ENCODE measurements around the gene TOMM40. TPM values are rescaled to one million over a fixed set of nuclear protein-coding genes. Genes with fewer than 3 reads are reported as not detected.

Gene TOMM40
- total and polyA plus RNA-seq, 2 of the 13 experiments (the other 11 are each of a cell fraction or from before 2014, with no cell fraction given): 72.0 to 110 TPM

DNA sequence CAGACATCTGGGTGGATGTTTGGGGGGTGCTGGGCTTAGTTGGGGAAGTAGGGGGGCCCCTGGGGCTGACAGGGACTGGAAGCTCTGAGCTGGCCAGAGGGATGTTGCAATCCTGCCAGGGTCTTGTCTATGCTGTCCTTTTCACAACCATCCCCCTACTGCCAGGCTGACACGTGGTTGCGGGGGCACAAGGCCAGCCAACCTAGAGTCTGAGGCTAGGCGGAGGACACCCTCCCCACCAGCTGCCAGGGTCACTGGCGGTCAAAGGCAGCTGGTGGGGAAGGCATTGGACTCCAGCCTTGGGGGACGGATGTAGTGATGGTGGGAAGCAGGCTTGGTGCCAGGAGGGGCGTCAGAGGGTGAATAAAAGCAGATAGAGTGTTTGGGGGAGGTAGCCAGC is 21.8 kb downstream of the TOMM40 start (continued):
- TF ChIP-seq, protein P1, sequence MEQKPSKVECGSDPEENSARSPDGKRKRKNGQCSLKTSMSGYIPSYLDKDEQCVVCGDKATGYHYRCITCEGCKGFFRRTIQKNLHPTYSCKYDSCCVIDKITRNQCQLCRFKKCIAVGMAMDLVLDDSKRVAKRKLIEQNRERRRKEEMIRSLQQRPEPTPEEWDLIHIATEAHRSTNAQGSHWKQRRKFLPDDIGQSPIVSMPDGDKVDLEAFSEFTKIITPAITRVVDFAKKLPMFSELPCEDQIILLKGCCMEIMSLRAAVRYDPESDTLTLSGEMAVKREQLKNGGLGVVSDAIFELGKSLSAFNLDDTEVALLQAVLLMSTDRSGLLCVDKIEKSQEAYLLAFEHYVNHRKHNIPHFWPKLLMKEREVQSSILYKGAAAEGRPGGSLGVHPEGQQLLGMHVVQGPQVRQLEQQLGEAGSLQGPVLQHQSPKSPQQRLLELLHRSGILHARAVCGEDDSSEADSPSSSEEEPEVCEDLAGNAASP (CRISPR knock-in tag; IDR thresholded peaks at IDR 0.05; ENCODE audit: borderline replicate concordance): peak; percentile 97
- TF ChIP-seq FOXC1 (CRISPR knock-in tag; IDR thresholded peaks at IDR 0.05; ENCODE audit: borderline replicate concordance) (peak; percentile 70; the same call in 1 of the 2 replicates), SMC3 (IDR thresholded peaks at IDR 0.05; ENCODE audit: low read length) (no peak), PITX1 (CRISPR knock-in tag; IDR thresholded peaks at IDR 0.05) (peak; percentile 63), ZNF660 (CRISPR knock-in tag; IDR thresholded peaks at IDR 0.05; ENCODE audit: borderline replicate concordance, low read depth) (no peak), CENPT (CRISPR knock-in tag; IDR thresholded peaks at IDR 0.05; ENCODE audit: low read depth) (no peak), MED1 (CRISPR knock-in tag; IDR thresholded peaks at IDR 0.05) (peak; percentile 95), RARG (CRISPR knock-in tag; IDR thresholded peaks at IDR 0.05; ENCODE audit: low read depth) (no peak), ZNF883 (CRISPR knock-in tag; IDR thresholded peaks at IDR 0.05; ENCODE audit: not compliant biosample characterization) (no peak), GFI1 (CRISPR knock-in tag; IDR thresholded peaks at IDR 0.05; ENCODE audit: borderline replicate concordance) (0 out of 2 replicates have a peak, but pooled peaks have one; percentile 3), ZNF878 (CRISPR knock-in tag; IDR thresholded peaks at IDR 0.05) (no peak), PCBP2 (optimal IDR thresholded peaks at IDR 0.05; ENCODE audit: low read depth, low read length, poor library complexity, severe bottlenecking) (no peak), ZNF329 (CRISPR knock-in tag; IDR thresholded peaks at IDR 0.05; ENCODE audit: low read depth) (no peak), MTF1 (CRISPR knock-in tag; IDR thresholded peaks at IDR 0.05) (no peak), MED13 (CRISPR knock-in tag; IDR thresholded peaks at IDR 0.05) (no peak), NFATC3 (CRISPR knock-in tag; IDR thresholded peaks at IDR 0.05) (no peak)
- TF ChIP-seq, protein P2, sequence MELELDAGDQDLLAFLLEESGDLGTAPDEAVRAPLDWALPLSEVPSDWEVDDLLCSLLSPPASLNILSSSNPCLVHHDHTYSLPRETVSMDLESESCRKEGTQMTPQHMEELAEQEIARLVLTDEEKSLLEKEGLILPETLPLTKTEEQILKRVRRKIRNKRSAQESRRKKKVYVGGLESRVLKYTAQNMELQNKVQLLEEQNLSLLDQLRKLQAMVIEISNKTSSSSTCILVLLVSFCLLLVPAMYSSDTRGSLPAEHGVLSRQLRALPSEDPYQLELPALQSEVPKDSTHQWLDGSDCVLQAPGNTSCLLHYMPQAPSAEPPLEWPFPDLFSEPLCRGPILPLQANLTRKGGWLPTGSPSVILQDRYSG (CRISPR knock-in tag; IDR thresholded peaks at IDR 0.05): no peak
- TF ChIP-seq, protein P3, sequence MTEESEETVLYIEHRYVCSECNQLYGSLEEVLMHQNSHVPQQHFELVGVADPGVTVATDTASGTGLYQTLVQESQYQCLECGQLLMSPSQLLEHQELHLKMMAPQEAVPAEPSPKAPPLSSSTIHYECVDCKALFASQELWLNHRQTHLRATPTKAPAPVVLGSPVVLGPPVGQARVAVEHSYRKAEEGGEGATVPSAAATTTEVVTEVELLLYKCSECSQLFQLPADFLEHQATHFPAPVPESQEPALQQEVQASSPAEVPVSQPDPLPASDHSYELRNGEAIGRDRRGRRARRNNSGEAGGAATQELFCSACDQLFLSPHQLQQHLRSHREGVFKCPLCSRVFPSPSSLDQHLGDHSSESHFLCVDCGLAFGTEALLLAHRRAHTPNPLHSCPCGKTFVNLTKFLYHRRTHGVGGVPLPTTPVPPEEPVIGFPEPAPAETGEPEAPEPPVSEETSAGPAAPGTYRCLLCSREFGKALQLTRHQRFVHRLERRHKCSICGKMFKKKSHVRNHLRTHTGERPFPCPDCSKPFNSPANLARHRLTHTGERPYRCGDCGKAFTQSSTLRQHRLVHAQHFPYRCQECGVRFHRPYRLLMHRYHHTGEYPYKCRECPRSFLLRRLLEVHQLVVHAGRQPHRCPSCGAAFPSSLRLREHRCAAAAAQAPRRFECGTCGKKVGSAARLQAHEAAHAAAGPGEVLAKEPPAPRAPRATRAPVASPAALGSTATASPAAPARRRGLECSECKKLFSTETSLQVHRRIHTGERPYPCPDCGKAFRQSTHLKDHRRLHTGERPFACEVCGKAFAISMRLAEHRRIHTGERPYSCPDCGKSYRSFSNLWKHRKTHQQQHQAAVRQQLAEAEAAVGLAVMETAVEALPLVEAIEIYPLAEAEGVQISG (CRISPR knock-in tag; IDR thresholded peaks at IDR 0.05): peak; percentile 59
- TF ChIP-seq, protein P4, sequence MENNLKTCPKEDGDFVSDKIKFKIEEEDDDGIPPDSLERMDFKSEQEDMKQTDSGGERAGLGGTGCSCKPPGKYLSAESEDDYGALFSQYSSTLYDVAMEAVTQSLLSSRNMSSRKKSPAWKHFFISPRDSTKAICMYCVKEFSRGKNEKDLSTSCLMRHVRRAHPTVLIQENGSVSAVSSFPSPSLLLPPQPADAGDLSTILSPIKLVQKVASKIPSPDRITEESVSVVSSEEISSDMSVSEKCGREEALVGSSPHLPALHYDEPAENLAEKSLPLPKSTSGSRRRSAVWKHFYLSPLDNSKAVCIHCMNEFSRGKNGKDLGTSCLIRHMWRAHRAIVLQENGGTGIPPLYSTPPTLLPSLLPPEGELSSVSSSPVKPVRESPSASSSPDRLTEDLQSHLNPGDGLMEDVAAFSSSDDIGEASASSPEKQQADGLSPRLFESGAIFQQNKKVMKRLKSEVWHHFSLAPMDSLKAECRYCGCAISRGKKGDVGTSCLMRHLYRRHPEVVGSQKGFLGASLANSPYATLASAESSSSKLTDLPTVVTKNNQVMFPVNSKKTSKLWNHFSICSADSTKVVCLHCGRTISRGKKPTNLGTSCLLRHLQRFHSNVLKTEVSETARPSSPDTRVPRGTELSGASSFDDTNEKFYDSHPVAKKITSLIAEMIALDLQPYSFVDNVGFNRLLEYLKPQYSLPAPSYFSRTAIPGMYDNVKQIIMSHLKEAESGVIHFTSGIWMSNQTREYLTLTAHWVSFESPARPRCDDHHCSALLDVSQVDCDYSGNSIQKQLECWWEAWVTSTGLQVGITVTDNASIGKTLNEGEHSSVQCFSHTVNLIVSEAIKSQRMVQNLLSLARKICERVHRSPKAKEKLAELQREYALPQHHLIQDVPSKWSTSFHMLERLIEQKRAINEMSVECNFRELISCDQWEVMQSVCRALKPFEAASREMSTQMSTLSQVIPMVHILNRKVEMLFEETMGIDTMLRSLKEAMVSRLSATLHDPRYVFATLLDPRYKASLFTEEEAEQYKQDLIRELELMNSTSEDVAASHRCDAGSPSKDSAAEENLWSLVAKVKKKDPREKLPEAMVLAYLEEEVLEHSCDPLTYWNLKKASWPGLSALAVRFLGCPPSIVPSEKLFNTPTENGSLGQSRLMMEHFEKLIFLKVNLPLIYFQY (CRISPR knock-in tag; IDR thresholded peaks at IDR 0.05; ENCODE audit: borderline replicate concordance): no peak
- TF ChIP-seq, protein P5, sequence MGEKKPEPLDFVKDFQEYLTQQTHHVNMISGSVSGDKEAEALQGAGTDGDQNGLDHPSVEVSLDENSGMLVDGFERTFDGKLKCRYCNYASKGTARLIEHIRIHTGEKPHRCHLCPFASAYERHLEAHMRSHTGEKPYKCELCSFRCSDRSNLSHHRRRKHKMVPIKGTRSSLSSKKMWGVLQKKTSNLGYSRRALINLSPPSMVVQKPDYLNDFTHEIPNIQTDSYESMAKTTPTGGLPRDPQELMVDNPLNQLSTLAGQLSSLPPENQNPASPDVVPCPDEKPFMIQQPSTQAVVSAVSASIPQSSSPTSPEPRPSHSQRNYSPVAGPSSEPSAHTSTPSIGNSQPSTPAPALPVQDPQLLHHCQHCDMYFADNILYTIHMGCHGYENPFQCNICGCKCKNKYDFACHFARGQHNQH (CRISPR knock-in tag; IDR thresholded peaks at IDR 0.05): peak; percentile 77

Data from HepG2 (cell line).